SU-DHL-6 (cell line): ENCODE results near the gene C12orf75.

ENCODE experiments used
- EZH2phosphoT487 ChIP-seq: fragments of 200-600 bp; sonication (generic), shearing (Covaris generic); conservative IDR thresholded peaks from 2 replicates; pipeline ENCODE4 v1.6.1; 2018; ENCODE audit warnings: mild to moderate bottlenecking, antibody characterized with exemption, low read length, moderate library complexity, mixed read lengths
- TF ChIP-seq, protein P1 (sequence below): fragments of 200-600 bp; sonication (generic); IDR thresholded peaks from one replicate; pipeline ENCODE4 v1.5.1; 2017; ENCODE audit warnings: antibody characterized with exemption, mild to moderate bottlenecking, low read length, moderate library complexity; ENCODE audit not compliant: insufficient read depth, poor library complexity, severe bottlenecking

DNA sequence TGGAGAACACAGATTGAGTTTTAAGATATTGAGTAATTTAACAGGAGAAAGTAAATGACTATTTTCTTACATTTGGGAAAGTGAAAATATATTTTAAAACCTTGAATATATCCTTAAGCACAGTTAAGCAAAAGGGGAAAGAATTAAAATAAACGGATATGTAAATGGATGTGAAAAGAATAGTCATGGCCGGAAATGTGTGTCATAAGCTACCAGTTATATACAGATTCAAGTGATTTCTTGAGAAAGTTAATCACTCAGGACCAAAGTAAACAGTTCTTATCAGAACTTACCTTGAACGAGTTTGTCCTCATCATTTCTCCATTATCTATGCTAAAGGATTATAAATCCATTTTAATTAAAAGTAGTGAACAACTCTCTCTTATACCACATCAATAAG is 33.4 kb downstream of the C12orf75 start:
- TF ChIP-seq, protein P1, sequence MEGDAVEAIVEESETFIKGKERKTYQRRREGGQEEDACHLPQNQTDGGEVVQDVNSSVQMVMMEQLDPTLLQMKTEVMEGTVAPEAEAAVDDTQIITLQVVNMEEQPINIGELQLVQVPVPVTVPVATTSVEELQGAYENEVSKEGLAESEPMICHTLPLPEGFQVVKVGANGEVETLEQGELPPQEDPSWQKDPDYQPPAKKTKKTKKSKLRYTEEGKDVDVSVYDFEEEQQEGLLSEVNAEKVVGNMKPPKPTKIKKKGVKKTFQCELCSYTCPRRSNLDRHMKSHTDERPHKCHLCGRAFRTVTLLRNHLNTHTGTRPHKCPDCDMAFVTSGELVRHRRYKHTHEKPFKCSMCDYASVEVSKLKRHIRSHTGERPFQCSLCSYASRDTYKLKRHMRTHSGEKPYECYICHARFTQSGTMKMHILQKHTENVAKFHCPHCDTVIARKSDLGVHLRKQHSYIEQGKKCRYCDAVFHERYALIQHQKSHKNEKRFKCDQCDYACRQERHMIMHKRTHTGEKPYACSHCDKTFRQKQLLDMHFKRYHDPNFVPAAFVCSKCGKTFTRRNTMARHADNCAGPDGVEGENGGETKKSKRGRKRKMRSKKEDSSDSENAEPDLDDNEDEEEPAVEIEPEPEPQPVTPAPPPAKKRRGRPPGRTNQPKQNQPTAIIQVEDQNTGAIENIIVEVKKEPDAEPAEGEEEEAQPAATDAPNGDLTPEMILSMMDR = no peak
- no peak for TF ChIP-seq EZH2phosphoT487
